Measurements from ENCODE around the gene TLK1. TPM values are rescaled to one million over a fixed set of nuclear protein-coding genes. Genes with fewer than 3 reads are reported as not detected.

The TLK1 gene
- polyA plus RNA-seq, 1 experiment: 28.3 TPM

DNA sequence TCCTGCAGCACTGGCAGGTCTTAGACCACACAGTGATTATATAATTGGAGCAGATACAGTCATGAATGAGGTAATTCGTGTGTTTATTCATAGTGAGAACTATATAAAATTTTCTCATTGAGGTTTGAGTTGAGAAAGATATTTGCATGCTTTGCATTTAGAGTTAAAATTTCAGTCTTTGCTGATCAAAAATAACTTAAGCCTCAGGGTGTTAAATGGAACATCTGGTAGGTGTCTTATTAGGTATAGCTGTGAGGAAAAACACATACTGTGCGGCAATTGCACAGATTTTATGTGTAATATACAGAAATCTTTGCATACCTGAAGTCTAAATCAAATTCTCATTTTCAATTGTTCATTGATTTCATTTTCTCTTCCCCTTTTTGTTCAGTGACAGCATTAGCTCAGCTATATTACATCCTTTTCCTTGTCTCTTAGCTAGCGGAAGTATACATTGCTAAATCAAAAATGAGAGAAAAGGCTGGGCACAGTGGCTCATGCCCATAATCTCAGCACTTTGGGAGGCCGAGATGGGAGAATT, 210.4 kb downstream of the TLK1 start:
- TF ChIP-seq, protein P1, sequence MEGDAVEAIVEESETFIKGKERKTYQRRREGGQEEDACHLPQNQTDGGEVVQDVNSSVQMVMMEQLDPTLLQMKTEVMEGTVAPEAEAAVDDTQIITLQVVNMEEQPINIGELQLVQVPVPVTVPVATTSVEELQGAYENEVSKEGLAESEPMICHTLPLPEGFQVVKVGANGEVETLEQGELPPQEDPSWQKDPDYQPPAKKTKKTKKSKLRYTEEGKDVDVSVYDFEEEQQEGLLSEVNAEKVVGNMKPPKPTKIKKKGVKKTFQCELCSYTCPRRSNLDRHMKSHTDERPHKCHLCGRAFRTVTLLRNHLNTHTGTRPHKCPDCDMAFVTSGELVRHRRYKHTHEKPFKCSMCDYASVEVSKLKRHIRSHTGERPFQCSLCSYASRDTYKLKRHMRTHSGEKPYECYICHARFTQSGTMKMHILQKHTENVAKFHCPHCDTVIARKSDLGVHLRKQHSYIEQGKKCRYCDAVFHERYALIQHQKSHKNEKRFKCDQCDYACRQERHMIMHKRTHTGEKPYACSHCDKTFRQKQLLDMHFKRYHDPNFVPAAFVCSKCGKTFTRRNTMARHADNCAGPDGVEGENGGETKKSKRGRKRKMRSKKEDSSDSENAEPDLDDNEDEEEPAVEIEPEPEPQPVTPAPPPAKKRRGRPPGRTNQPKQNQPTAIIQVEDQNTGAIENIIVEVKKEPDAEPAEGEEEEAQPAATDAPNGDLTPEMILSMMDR (IDR thresholded peaks at IDR 0.05; ENCODE audit: low read depth, low read length): no peak
- Histone ChIP-seq H3K9me3 (ENCODE audit: control insufficient read depth, insufficient read depth, low read length) (no peaks in the 10 kb centered on the region), H3K4me3 (ENCODE audit: low read depth, low read length) (no peak overlapping the region), H3K27ac (ENCODE audit: low read depth, low read length) (no peak overlapping the region), H3K27me3 (ENCODE audit: control insufficient read depth, insufficient read depth, low read length) (no peaks in the 10 kb centered on the region)
- ChIA-PET CTCF (no interaction called here), POLR2A (no interaction called here)
- DNase-seq (ENCODE audit: low read depth, low spot score): no peak

DNA sequence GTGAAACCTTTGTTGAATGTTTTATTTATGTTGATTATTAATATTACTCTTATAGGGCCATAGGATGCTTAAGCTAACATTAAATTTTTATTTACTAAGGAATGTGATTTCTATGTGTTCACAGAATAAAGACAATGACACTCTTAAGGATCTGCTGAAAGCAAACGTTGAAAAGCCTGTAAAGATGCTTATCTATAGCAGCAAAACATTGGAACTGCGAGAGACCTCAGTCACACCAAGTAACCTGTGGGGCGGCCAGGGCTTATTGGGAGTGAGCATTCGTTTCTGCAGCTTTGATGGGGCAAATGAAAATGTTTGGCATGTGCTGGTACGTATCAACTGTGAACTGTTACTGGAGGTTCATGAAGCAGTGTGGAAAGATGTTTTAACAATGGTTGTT, 211.3 kb downstream of the TLK1 start:
- no peak for DNase-seq (ENCODE audit: low read depth, low spot score)
- H3K27me3 ChIP-seq (ENCODE audit: control insufficient read depth, insufficient read depth, low read length): no peaks in the 10 kb centered on the region
- H3K9me3 ChIP-seq (ENCODE audit: control insufficient read depth, insufficient read depth, low read length): no peaks in the 10 kb centered on the region
- ChIA-PET POLR2A (no interaction called here), CTCF (interaction anchor here (0.5 to 1.6 kb wide), 2 partner anchors 11 to 20 kb away, joined by 6 read pairs; partner anchors contain the start of gene GORASP2)
- H3K27ac ChIP-seq (ENCODE audit: low read depth, low read length): no peak overlapping the region
- TF ChIP-seq, protein P1 (IDR thresholded peaks at IDR 0.05; ENCODE audit: low read depth, low read length): no peak
- H3K4me3 ChIP-seq (ENCODE audit: low read depth, low read length): no peak overlapping the region

DNA sequence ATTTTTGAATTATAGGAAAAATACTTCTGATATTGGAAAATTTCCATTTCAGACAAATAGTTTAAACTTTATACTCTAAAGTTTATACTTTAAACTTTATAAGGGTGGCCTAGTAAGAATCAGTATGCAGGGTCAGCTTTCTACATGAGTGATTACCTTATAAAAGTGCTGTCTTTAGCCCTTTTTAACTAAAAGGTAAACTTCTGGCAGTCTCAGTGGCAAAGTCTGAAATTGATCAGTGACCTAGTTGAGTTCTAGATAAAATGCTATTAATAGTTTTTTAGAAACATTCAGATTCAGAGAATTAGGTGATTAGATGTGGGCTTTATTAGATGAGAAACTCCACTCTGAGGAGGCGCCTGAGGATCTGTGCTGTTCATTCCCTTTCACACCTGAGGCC, 216.1 kb downstream of the TLK1 start:
- TF ChIP-seq, protein P1 (IDR thresholded peaks at IDR 0.05; ENCODE audit: low read depth, low read length): no peak
- CTCF ChIA-PET: interaction anchor here (1.8 kb wide), 1 partner anchor 16 kb away, joined by 8 read pairs; the partner anchor contains the start of gene GORASP2
- Histone ChIP-seq H3K4me3 (ENCODE audit: low read depth, low read length) (no peak overlapping the region), H3K27ac (ENCODE audit: low read depth, low read length) (no peak overlapping the region), H3K9me3 (ENCODE audit: control insufficient read depth, insufficient read depth, low read length) (no peaks in the 10 kb centered on the region), H3K27me3 (ENCODE audit: control insufficient read depth, insufficient read depth, low read length) (no peaks in the 10 kb centered on the region)
- no peak for DNase-seq (ENCODE audit: low read depth, low spot score)
- POLR2A ChIA-PET: interaction anchor here (1.9 kb wide), 1 partner anchor 15 kb away, joined by 5 read pairs; no protein-coding TSS in a partner anchor

DNA sequence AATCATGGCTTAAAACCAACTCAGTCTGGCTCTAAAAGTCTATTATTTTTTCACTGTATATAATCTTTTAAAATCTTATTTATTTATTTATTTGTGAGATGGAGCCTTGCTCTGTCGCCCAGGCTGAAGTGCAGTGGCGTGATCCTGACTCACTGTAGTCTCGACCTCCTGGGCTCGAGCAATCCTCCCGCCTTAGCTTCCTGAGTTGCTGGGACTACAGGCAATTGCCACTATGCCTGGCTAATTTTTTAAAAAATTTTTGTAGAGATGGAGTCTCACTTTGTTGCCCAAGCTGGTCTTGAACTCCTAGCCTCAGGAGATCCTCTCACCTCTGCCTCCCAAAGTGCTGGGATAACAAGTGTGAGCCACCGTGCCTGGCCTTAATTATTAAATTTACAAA, 217.1 kb downstream of the TLK1 start:
- Histone ChIP-seq H3K27ac (ENCODE audit: low read depth, low read length) (no peak overlapping the region), H3K4me3 (ENCODE audit: low read depth, low read length) (no peak overlapping the region), H3K9me3 (ENCODE audit: control insufficient read depth, insufficient read depth, low read length) (no peaks in the 10 kb centered on the region), H3K27me3 (ENCODE audit: control insufficient read depth, insufficient read depth, low read length) (no peaks in the 10 kb centered on the region)
- TF ChIP-seq, protein P1 (IDR thresholded peaks at IDR 0.05; ENCODE audit: low read depth, low read length): no peak
- ChIA-PET CTCF (interaction anchor here (1.0 kb wide), 1 partner anchor 15 kb away, joined by 7 read pairs; the partner anchor contains the start of gene GORASP2), POLR2A (no interaction called here)
- DNase-seq (ENCODE audit: low read depth, low spot score): no peak

DNA sequence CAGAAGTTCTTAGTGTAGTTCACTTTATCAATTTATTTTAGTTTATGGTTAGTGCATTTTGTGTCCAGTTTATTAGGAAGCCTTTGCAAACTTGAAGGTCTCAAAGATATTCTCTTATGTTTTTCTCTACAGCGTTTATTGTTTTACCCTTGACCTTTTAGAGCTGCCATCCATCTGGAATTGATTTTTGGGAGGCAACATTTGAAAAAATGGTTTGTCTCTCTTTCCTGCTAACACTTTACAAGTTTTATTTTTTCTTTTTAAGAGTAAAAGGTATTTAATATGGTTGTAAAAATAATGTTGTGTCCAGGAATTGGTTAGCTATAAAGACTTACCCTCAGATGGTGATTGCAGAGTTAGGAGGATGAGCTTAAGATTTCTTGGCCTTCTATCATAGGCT, 217.7 kb downstream of the TLK1 start:
- no peak overlapping the region for H3K27ac ChIP-seq (ENCODE audit: low read depth, low read length)

More for the DNA sequence above, 217.7 kb downstream of the TLK1 start:
- POLR2A ChIA-PET: interaction anchor here (0.6 kb wide), 1 partner anchor 46 kb away, joined by 3 read pairs; no protein-coding TSS in a partner anchor
- CTCF ChIA-PET: interaction anchor here (1.0 kb wide), 1 partner anchor 14 kb away, joined by 7 read pairs; the partner anchor contains the start of gene GORASP2
- Histone ChIP-seq H3K27me3 (ENCODE audit: control insufficient read depth, insufficient read depth, low read length) (no peaks in the 10 kb centered on the region), H3K9me3 (ENCODE audit: control insufficient read depth, insufficient read depth, low read length) (no peaks in the 10 kb centered on the region), H3K4me3 (ENCODE audit: low read depth, low read length) (no peak overlapping the region)
- DNase-seq (ENCODE audit: low read depth, low spot score): no peak
- TF ChIP-seq, protein P1 (IDR thresholded peaks at IDR 0.05; ENCODE audit: low read depth, low read length): no peak

Data from AG04450 (cell line).